H1 (cell line): ENCODE data around the gene INCENP. TPM values are rescaled to one million over a fixed set of nuclear protein-coding genes. Genes with fewer than 3 reads are reported as not detected.

Source experiments
- CTCF ChIA-PET: fragments of 300-600 bp; sonication (Branson Sonifier 250); formaldehyde crosslinking; loops from one replicate; lab custom pipeline; 2021; ENCODE audit not compliant: partially characterized antibody; lab: Charles Lee
- POLR2A ChIA-PET: fragments of 300-600 bp; sonication (Branson Sonifier 250); formaldehyde crosslinking; loops from one replicate; lab custom pipeline; 2021; ENCODE audit warnings: inconsistent platforms; ENCODE audit not compliant: partially characterized antibody; lab: Charles Lee
- DNase-seq, 2 experiments: peaks; one replicate each; pipeline versions ENCODE4 v3.0.0 to v3.0.0-alpha.2; 2010 to 2022; ENCODE audit warnings: low spot score in 2 of 2, low read depth in 1 of 2, mixed read lengths in 1 of 2
- FAIRE-seq: peaks from 2 replicates; lab custom pipeline; 2011; peaks lifted over from hg19 to GRCh38; lab: Jason Lieb, UNC
- H2AFZ ChIP-seq: 2 replicates; pipeline ENCODE4 v1.8.1; 2012; ENCODE audit warnings: low read length, inconsistent platforms
- H2AK5ac ChIP-seq: 2 replicates; pipeline ENCODE4 v1.6.1; 2013; ENCODE audit warnings: low read depth, low read length
- H2BK120ac ChIP-seq: replicated peaks from 2 replicates; pipeline ENCODE3; 2013; ENCODE audit warnings: low read depth, low read length, inconsistent platforms
- H2BK12ac ChIP-seq: 2 replicates; pipeline ENCODE4 v1.6.1; 2013; ENCODE audit warnings: low read depth, low read length
- H2BK15ac ChIP-seq: 2 replicates; pipeline ENCODE4 v1.6.1; 2013; ENCODE audit warnings: low read length
- H2BK20ac ChIP-seq: 2 replicates; pipeline ENCODE4 v1.6.1; 2013; ENCODE audit warnings: low read length
- H2BK5ac ChIP-seq: 2 replicates; pipeline ENCODE4 v1.6.1; 2013; ENCODE audit warnings: low read depth, low read length
- H3K14ac ChIP-seq: 2 replicates; pipeline ENCODE4 v1.6.1; 2013; ENCODE audit warnings: inconsistent platforms; ENCODE audit not compliant: insufficient read length
- H3K18ac ChIP-seq: 2 replicates; pipeline ENCODE4 v1.6.1; 2013; ENCODE audit warnings: low read length; ENCODE audit errors: extremely low read depth
- H3K23ac ChIP-seq: 2 replicates; pipeline ENCODE4 v1.6.1; 2013; ENCODE audit warnings: inconsistent platforms; ENCODE audit not compliant: insufficient read length
- H3K23me2 ChIP-seq: 2 replicates; pipeline ENCODE4 v1.6.1; 2013; ENCODE audit warnings: low read depth, low read length
- H3K27ac ChIP-seq: 2 replicates; pipeline ENCODE4 v1.6.1; 2011; ENCODE audit warnings: low read depth, low read length, inconsistent platforms
- H3K27me3 ChIP-seq, 4 experiments: replicated peaks in 1 of 4; 1 replicate in 1 of 4; 2 replicates in 3 of 4; pipeline versions ENCODE4 v1.6.1 to v1.8.1; 2011 to 2013; ENCODE audit warnings: low read length in 3 of 4, mild to moderate bottlenecking in 3 of 4, inconsistent platforms in 2 of 4, mixed read lengths in 2 of 4, moderate library complexity in 1 of 4; ENCODE audit not compliant: control insufficient read depth in 3 of 4, insufficient read depth in 3 of 4; ENCODE audit errors: extremely low read depth in 1 of 4
- H3K36me3 ChIP-seq, 4 experiments: 2 replicates each; pipeline versions ENCODE4 v1.6.1 to v1.8.1; 2011 to 2013; ENCODE audit warnings: mild to moderate bottlenecking in 4 of 4, low read length in 3 of 4, moderate library complexity in 2 of 4, control low read depth in 1 of 4, inconsistent platforms in 1 of 4; ENCODE audit not compliant: insufficient read depth in 4 of 4, control insufficient read depth in 2 of 4
- H3K4ac ChIP-seq: replicated peaks from 2 replicates; pipeline ENCODE3; 2013; ENCODE audit warnings: low read length, low read depth, mixed read lengths, inconsistent platforms; ENCODE audit not compliant: insufficient read length
- H3K4me1 ChIP-seq, 4 experiments: replicated peaks in 1 of 4; 1 replicate in 1 of 4; 2 replicates in 3 of 4; pipeline versions ENCODE4 v1.6.1 to v1.8.1; 2011 to 2013; ENCODE audit warnings: low read length in 3 of 4, inconsistent platforms in 2 of 4, mixed read lengths in 1 of 4; ENCODE audit not compliant: insufficient read depth in 4 of 4, control insufficient read depth in 3 of 4
- H3K4me2 ChIP-seq, 2 experiments: 2 replicates each; pipeline versions ENCODE4 v1.6.1 to v1.8.1; 2011 to 2013; ENCODE audit warnings: low read depth in 2 of 2, low read length in 2 of 2, control low read depth in 1 of 2, inconsistent platforms in 1 of 2, mild to moderate bottlenecking in 1 of 2; ENCODE audit not compliant: insufficient read depth in 1 of 2
- H3K4me3 ChIP-seq, 4 experiments: fragments of 200-600, 300-600 bp in 1 of 4; sonication (generic), shearing (Covaris generic), sonication (Bioruptor Twin) in 1 of 4; 2 replicates each; pipeline versions ENCODE4 v1.5.1 to v1.8.1; 2011 to 2016; ENCODE audit warnings: low read length in 4 of 4, low read depth in 3 of 4, control low read depth in 2 of 4, inconsistent platforms in 2 of 4, mild to moderate bottlenecking in 2 of 4, mixed read lengths in 1 of 4, moderate library complexity in 1 of 4; ENCODE audit not compliant: insufficient read depth in 2 of 4; ENCODE audit errors: extremely low read depth in 1 of 4
- H3K56ac ChIP-seq: replicated peaks from 2 replicates; pipeline ENCODE3; 2013; ENCODE audit warnings: low read depth, mild to moderate bottlenecking, mixed read lengths, low read length, inconsistent platforms; ENCODE audit not compliant: insufficient read length
- H3K79me1 ChIP-seq: 2 replicates; pipeline ENCODE4 v1.6.1; 2013; ENCODE audit warnings: low read depth, low read length, control low read depth
- H3K79me2 ChIP-seq, 2 experiments: 2 replicates each; pipeline versions ENCODE4 v1.6.1 to v1.8.1; 2012 to 2013; ENCODE audit warnings: low read length in 2 of 2, mild to moderate bottlenecking in 2 of 2, inconsistent platforms in 1 of 2; ENCODE audit not compliant: insufficient read depth in 2 of 2, control insufficient read depth in 1 of 2
- H3K9ac ChIP-seq, 4 experiments: replicated peaks in 1 of 4; 1 replicate in 1 of 4; 2 replicates in 3 of 4; pipeline versions ENCODE4 v1.6.1 to v1.8.1; 2011 to 2013; ENCODE audit warnings: low read depth in 3 of 4, low read length in 3 of 4, control low read depth in 2 of 4, mild to moderate bottlenecking in 2 of 4, moderate library complexity in 2 of 4, inconsistent platforms in 1 of 4; ENCODE audit errors: extremely low read depth in 1 of 4
- H3K9me3 ChIP-seq, 2 experiments: 2 replicates each; pipeline versions ENCODE4 v1.6.1 to v1.8.1; 2012 to 2013; ENCODE audit warnings: mild to moderate bottlenecking in 2 of 2, moderate library complexity in 2 of 2, control low read depth in 1 of 2, inconsistent platforms in 1 of 2, low read depth in 1 of 2, low read length in 1 of 2, mixed read lengths in 1 of 2; ENCODE audit not compliant: insufficient read depth in 2 of 2
- H4K20me1 ChIP-seq, 2 experiments: replicated peaks in 1 of 2; 2 replicates each; pipeline versions ENCODE3 to v1.8.1; 2011 to 2013; ENCODE audit warnings: inconsistent platforms in 2 of 2, low read length in 2 of 2, mild to moderate bottlenecking in 1 of 2; ENCODE audit not compliant: insufficient read depth in 2 of 2, control insufficient read depth in 1 of 2
- H4K5ac ChIP-seq: 2 replicates; pipeline ENCODE4 v1.6.1; 2013; ENCODE audit warnings: low read length, low read depth, mixed read lengths, inconsistent platforms; ENCODE audit not compliant: insufficient read length
- H4K8ac ChIP-seq: 2 replicates; pipeline ENCODE4 v1.8.0; 2013; ENCODE audit warnings: mild to moderate bottlenecking, moderate library complexity, low read length, inconsistent platforms; ENCODE audit not compliant: insufficient read depth; ENCODE audit errors: extremely low read depth
- H4K91ac ChIP-seq: replicated peaks from 2 replicates; pipeline ENCODE3; 2013; ENCODE audit warnings: low read length, mixed read lengths, inconsistent platforms; ENCODE audit not compliant: insufficient read length
- BCL11A ChIP-seq, 2 experiments: IDR thresholded peaks; one replicate each; pipeline ENCODE4 v1.6.1; 2011; ENCODE audit warnings: low read depth in 2 of 2, low read length in 2 of 2, mild to moderate bottlenecking in 2 of 2
- CBX5 ChIP-seq: fragments of 300-800, 300-1000 bp; sonication (generic); IDR thresholded peaks from 2 replicates; pipeline ENCODE4 v1.7.1; 2016; ENCODE audit warnings: antibody characterized with exemption, low read length, low read depth
- CHD1 ChIP-seq: IDR thresholded peaks from 2 replicates; pipeline ENCODE4 v1.6.1; 2012; ENCODE audit warnings: low read depth, low read length, improper control_type of control experiment
- EZH2 ChIP-seq: fragments of 200-600 bp; sonication (generic); IDR thresholded peaks from 2 replicates; pipeline ENCODE4 v1.7.1; 2012; ENCODE audit warnings: low read depth, mild to moderate bottlenecking, moderate library complexity, low read length, inconsistent platforms; ENCODE audit not compliant: severe bottlenecking
- HDAC6 ChIP-seq: IDR thresholded peaks from one replicate; pipeline ENCODE4 v1.7.1; 2012; ENCODE audit warnings: low read depth, mild to moderate bottlenecking, inconsistent platforms, low read length, moderate library complexity
- NRF1 ChIP-seq: IDR thresholded peaks from 2 replicates; pipeline ENCODE4 v1.6.1; 2011; ENCODE audit warnings: mild to moderate bottlenecking, low read depth, low read length, improper control_type of control experiment
- RBBP5 ChIP-seq: IDR thresholded peaks from 2 replicates; pipeline ENCODE4 v1.7.1; 2012; ENCODE audit warnings: low read depth, mild to moderate bottlenecking, inconsistent platforms, low read length, moderate library complexity, borderline replicate concordance
- WGBS, 2 experiments: shearing (Covaris generic) in 1 of 2; methylation state at CpG; one replicate each; pipeline versions ENCODE4 v1.1.6 to v1.1.7; 2013 to 2015; ENCODE audit warnings: low lambda C conversion rate in 2 of 2, mixed read lengths in 2 of 2, inconsistent platforms in 1 of 2, low coverage in 1 of 2, missing lambda C conversion rate in 1 of 2; ENCODE audit not compliant: insufficient replicate concordance in 2 of 2, insufficient coverage in 1 of 2, insufficient read length in 1 of 2; ENCODE audit errors: extremely low coverage in 1 of 2, missing lambda C conversion rate in 1 of 2; 5-methylcytosine and 5-hydroxymethylcytosine counted together
- polyA plus RNA-seq, 7 experiments: library from polyadenylated mRNA; depleted of rRNA in 3 of 7; stranded (reverse) in 5 of 7; unstranded in 2 of 7; fragments of >200 nt in 5 of 7; fragments of 200-250 nt in 2 of 7; gene quantifications; 1 replicate in 5 of 7; 2 replicates in 1 of 7; 4 replicates in 1 of 7; pipeline versions ENCODE4 v1.2.1 to v1.2.3, GENCODE V29; 2011 to 2013; ENCODE audit warnings: missing spikeins in 2 of 7, mixed read lengths in 2 of 7
- total RNA-seq: library from RNA; stranded (reverse); fragmentation: NEBNext Ultra II Directional; extraction: Animal tissue kit (Norgen Biotek cat#: 25700); gene quantifications from 2 replicates; pipeline ENCODE4 v1.2.1, GENCODE V29; 2021

The INCENP gene
- total and polyA plus RNA-seq, 2 of the 8 experiments (the other 6 are each of a cell fraction or from before 2014, with no cell fraction given) = 25.4 to 132 TPM

GRCh38 chr11:62166371-62166770 lies 42.6 kb downstream of the INCENP start:
- no peak overlapping the region for H2BK120ac ChIP-seq
- H2BK12ac ChIP-seq = no peak overlapping the region
- H2AK5ac ChIP-seq = no peak overlapping the region
- no peak overlapping the region for H3K56ac ChIP-seq
- 92% methylated on average over 10 of the region's 10 CpGs; no CpG with 5 or more reads in 1 of the 2 experiments for WGBS, 2 experiments
- H2BK20ac ChIP-seq = no peak overlapping the region
- DNase-seq (no peak), FAIRE-seq (no peak)
- H3K14ac ChIP-seq = no peak overlapping the region
- no peaks in the 10 kb centered on the region for H3K23me2 ChIP-seq
- H3K4me3 ChIP-seq = no peak overlapping the region
- no peak overlapping the region for H3K4ac ChIP-seq
- no peak overlapping the region for H2BK15ac ChIP-seq
- H3K4me2 ChIP-seq = no peak overlapping the region
- no peak overlapping the region for H3K23ac ChIP-seq
- no peaks in the 10 kb centered on the region for H3K79me1 ChIP-seq
- H2BK5ac ChIP-seq = no peak overlapping the region
- H3K27me3 ChIP-seq = no peaks in the 10 kb centered on the region; a peak in 1 of 7 replicates
- no peak overlapping the region for H4K91ac ChIP-seq
- no peaks in the 10 kb centered on the region for H3K9me3 ChIP-seq
- POLR2A ChIA-PET = interaction anchor here (1.2 kb wide), 1 partner anchor 10 kb away, joined by 3 read pairs; no protein-coding TSS in a partner anchor
- H4K20me1 ChIP-seq = no peaks in the 10 kb centered on the region
- CTCF ChIA-PET = interaction anchor here (0.5 to 1.7 kb wide), 10 partner anchors 12 to 268 kb away, joined by 3 to 5 read pairs (median 3); no protein-coding TSS in a partner anchor
- H3K36me3 ChIP-seq = no peaks in the 10 kb centered on the region
- no peak overlapping the region for H4K5ac ChIP-seq
- no peak overlapping the region for H3K27ac ChIP-seq
- H3K79me2 ChIP-seq = no peaks in the 10 kb centered on the region
- H2AFZ ChIP-seq = no peak overlapping the region
- H3K4me1 ChIP-seq = no peaks in the 10 kb centered on the region
- no peak overlapping the region for H3K18ac ChIP-seq
- H4K8ac ChIP-seq = no peak overlapping the region
- H3K9ac ChIP-seq = no peak overlapping the region
- no peak for TF ChIP-seq RBBP5
- TF ChIP-seq CBX5 = no peak
- no peak for TF ChIP-seq CHD1
- no peak for TF ChIP-seq NRF1
- TF ChIP-seq EZH2 = no peak
- TF ChIP-seq HDAC6 = no peak
- no peak for TF ChIP-seq BCL11A (IDR thresholded peaks at IDR 0.05; ENCODE audit: low read depth in 2 of 2, low read length in 2 of 2)
